IMR-90 (cell line): ENCODE measurements around the gene TNFRSF14. TPM values are rescaled to one million over a fixed set of nuclear protein-coding genes. Genes with fewer than 3 reads are reported as not detected.
A peak's percentile ranks its signal among the peaks of the same experiment; 100 is the strongest.

ENCODE experiments used
- ATAC-seq: fragments of 200-7000 bp; cut with Tn5 transposase; 2 replicates; pipeline ENCODE4 v1.9.1; 2020; ENCODE audit warnings: low read depth, mild to moderate bottlenecking, moderate library complexity
- BruUV-seq: library from RNA; stranded (reverse); fragments of 400-500 nt; replicated peaks from 2 replicates; lab custom pipeline; 2021; lab: Mats Ljungman, UMichigan
- CTCF ChIA-PET: fragments of 300-600 bp; formaldehyde crosslinking; extraction: SDS; loops from one replicate; lab custom pipeline; 2021; ENCODE audit warnings: antibody characterized with exemption; lab: Yijun Ruan, JAX
- POLR2A ChIA-PET: fragments of 300-600 bp; sonication (Branson Sonifier 250); formaldehyde crosslinking; loops from one replicate; lab custom pipeline; 2022; ENCODE audit warnings: antibody characterized with exemption; ENCODE audit not compliant: unreplicated experiment; lab: Charles Lee
- DNase-seq: peaks from one replicate; pipeline ENCODE4 v3.0.0; 2013
- H2AFZ ChIP-seq: replicated peaks from 2 replicates; pipeline ENCODE3; 2013; ENCODE audit warnings: low read length, mild to moderate bottlenecking; ENCODE audit not compliant: poor library complexity
- H2AK5ac ChIP-seq: 2 replicates; pipeline ENCODE4 v1.6.1; 2013; ENCODE audit warnings: low read depth, low read length, inconsistent platforms
- H2AK9ac ChIP-seq: replicated peaks from 2 replicates; pipeline ENCODE3; 2013; ENCODE audit warnings: mild to moderate bottlenecking, low read depth, low read length, moderate library complexity; ENCODE audit not compliant: poor library complexity
- H2BK120ac ChIP-seq: 2 replicates; pipeline ENCODE4 v1.6.1; 2013; ENCODE audit warnings: low read depth, low read length, inconsistent platforms
- H2BK15ac ChIP-seq: 3 replicates; pipeline ENCODE4 v1.6.1; 2013; ENCODE audit warnings: low read depth, low read length, inconsistent platforms
- H2BK20ac ChIP-seq: 2 replicates; pipeline ENCODE4 v1.6.1; 2013; ENCODE audit warnings: low read depth, mild to moderate bottlenecking, inconsistent platforms, low read length, moderate library complexity
- H2BK5ac ChIP-seq: 2 replicates; pipeline ENCODE4 v1.6.1; 2013; ENCODE audit warnings: mild to moderate bottlenecking, low read depth, low read length, inconsistent platforms; ENCODE audit not compliant: poor library complexity, severe bottlenecking
- H3K14ac ChIP-seq: replicated peaks from 2 replicates; pipeline ENCODE4 v1.6.1; 2013; ENCODE audit warnings: low read depth, low read length, inconsistent platforms
- H3K18ac ChIP-seq: 2 replicates; pipeline ENCODE4 v1.6.1; 2013; ENCODE audit warnings: low read depth, low read length, control low read depth
- H3K23ac ChIP-seq: 2 replicates; pipeline ENCODE4 v1.6.1; 2013; ENCODE audit warnings: low read depth, low read length, inconsistent platforms
- H3K27ac ChIP-seq: 2 replicates; pipeline ENCODE4 v1.5.1; 2013; ENCODE audit warnings: mild to moderate bottlenecking, control low read depth, low read length; ENCODE audit not compliant: insufficient read depth
- H3K27me3 ChIP-seq: 2 replicates; pipeline ENCODE4 v1.6.1; 2013; ENCODE audit warnings: low read length; ENCODE audit not compliant: control insufficient read depth, insufficient read depth
- H3K36me3 ChIP-seq: 2 replicates; pipeline ENCODE4 v1.6.1; 2013; ENCODE audit warnings: low read length, mixed read lengths; ENCODE audit not compliant: control insufficient read depth, insufficient read depth
- H3K4ac ChIP-seq: 2 replicates; pipeline ENCODE4 v1.6.1; 2013; ENCODE audit warnings: low read depth, low read length, inconsistent platforms
- H3K4me1 ChIP-seq: 2 replicates; pipeline ENCODE4 v1.6.1; 2013; ENCODE audit warnings: low read length, mixed read lengths; ENCODE audit not compliant: control insufficient read depth, insufficient read depth
- H3K4me2 ChIP-seq: 2 replicates; pipeline ENCODE4 v1.6.1; 2013; ENCODE audit warnings: low read depth, mild to moderate bottlenecking, control low read depth, low read length, moderate library complexity
- H3K4me3 ChIP-seq: 2 replicates; pipeline ENCODE4 v1.5.1; 2013; ENCODE audit warnings: low read depth, mild to moderate bottlenecking, control low read depth, low read length, moderate library complexity; ENCODE audit not compliant: insufficient read depth
- H3K56ac ChIP-seq: 2 replicates; pipeline ENCODE4 v1.6.1; 2013; ENCODE audit warnings: low read length, inconsistent platforms; ENCODE audit not compliant: insufficient read depth; ENCODE audit errors: extremely low read depth
- H3K79me1 ChIP-seq, 2 experiments: 2 replicates each; pipeline ENCODE4 v1.6.1; 2013; ENCODE audit warnings: low read length in 2 of 2, inconsistent platforms in 1 of 2, low read depth in 1 of 2
- H3K9ac ChIP-seq: 2 replicates; pipeline ENCODE4 v1.6.1; 2013; ENCODE audit warnings: low read depth, low read length, control low read depth
- H3K9me1 ChIP-seq: 2 replicates; pipeline ENCODE4 v1.6.1; 2013; ENCODE audit warnings: low read length, inconsistent platforms; ENCODE audit not compliant: insufficient read depth
- H3K9me3 ChIP-seq: 2 replicates; pipeline ENCODE4 v1.6.1; 2013; ENCODE audit warnings: low read length; ENCODE audit not compliant: control insufficient read depth, insufficient read depth
- H4K20me1 ChIP-seq: 2 replicates; pipeline ENCODE4 v1.6.1; 2013; ENCODE audit warnings: low read length, inconsistent platforms; ENCODE audit not compliant: insufficient read depth
- H4K5ac ChIP-seq: 2 replicates; pipeline ENCODE4 v1.6.1; 2013; ENCODE audit warnings: mild to moderate bottlenecking, low read depth, low read length, control low read depth
- H4K8ac ChIP-seq, 2 experiments: 2 replicates each; pipeline ENCODE4 v1.6.1; 2013; ENCODE audit warnings: low read depth in 2 of 2, low read length in 2 of 2, control low read depth in 1 of 2, inconsistent platforms in 1 of 2
- H4K91ac ChIP-seq: 2 replicates; pipeline ENCODE4 v1.6.1; 2013; ENCODE audit warnings: low read depth, low read length, inconsistent platforms; ENCODE audit not compliant: insufficient read depth
- CEBPB ChIP-seq: IDR thresholded peaks from 2 replicates; pipeline ENCODE4 v1.6.1; 2012; ENCODE audit warnings: low read depth, low read length, improper control_type of control experiment
- CHD1 ChIP-seq: IDR thresholded peaks from 2 replicates; pipeline ENCODE4 v1.6.1; 2012; ENCODE audit warnings: low read depth, low read length, improper control_type of control experiment
- MAFK ChIP-seq: IDR thresholded peaks from 2 replicates; pipeline ENCODE4 v1.6.1; 2012; ENCODE audit warnings: low read depth, low read length, improper control_type of control experiment
- RCOR1 ChIP-seq: IDR thresholded peaks from 2 replicates; pipeline ENCODE4 v1.6.1; 2012; ENCODE audit warnings: mild to moderate bottlenecking, low read length, improper control_type of control experiment; ENCODE audit not compliant: insufficient replicate concordance
- WGBS, 2 experiments: methylation state at CpG; one replicate each; pipeline versions ENCODE4 v1.1.5 to v1.1.7; 2013; ENCODE audit warnings: missing lambda C conversion rate in 2 of 2; ENCODE audit not compliant: insufficient read length in 1 of 2; ENCODE audit errors: extremely low coverage in 2 of 2; 5-methylcytosine and 5-hydroxymethylcytosine counted together
- dilution Hi-C: fragments of 300-500 bp; cut with HindIII; formaldehyde crosslinking; loops from one replicate; pipeline ENCODE4 v1.14.3; 2018; ENCODE audit warnings: low sequenced_read_pairs; ENCODE audit not compliant: unreplicated experiment
- in situ Hi-C: fragments of 300-500 bp; cut with MboI; formaldehyde crosslinking; loops from 3 replicates; pipeline ENCODE4 v1.14.3; 2019; ENCODE audit warnings: low sequenced_read_pairs, inconsistent platforms, mixed read lengths
- intact Hi-C: fragments of 100-400 bp; cut with micrococcal nuclease; formaldehyde crosslinking; loops from 2 replicates; pipeline ENCODE4 v1.10.0; 2022
- polyA plus RNA-seq, 3 experiments: library from polyadenylated mRNA; depleted of rRNA; stranded (reverse); fragments of >200 nt; gene quantifications; 2 replicates each; pipeline ENCODE4 v1.2.3, GENCODE V29; 2012; ENCODE audit warnings: low replicate concordance in 1 of 3
- total RNA-seq: library from RNA; depleted of rRNA; stranded (reverse); fragments of >200 nt; gene quantifications from 2 replicates; pipeline ENCODE4 v1.2.3, GENCODE V29; 2012

Gene TNFRSF14
- total and polyA plus RNA-seq, 2 of the 4 experiments (the other 2 are of a cell fraction), result 1.3 to 4.2 TPM

DNA sequence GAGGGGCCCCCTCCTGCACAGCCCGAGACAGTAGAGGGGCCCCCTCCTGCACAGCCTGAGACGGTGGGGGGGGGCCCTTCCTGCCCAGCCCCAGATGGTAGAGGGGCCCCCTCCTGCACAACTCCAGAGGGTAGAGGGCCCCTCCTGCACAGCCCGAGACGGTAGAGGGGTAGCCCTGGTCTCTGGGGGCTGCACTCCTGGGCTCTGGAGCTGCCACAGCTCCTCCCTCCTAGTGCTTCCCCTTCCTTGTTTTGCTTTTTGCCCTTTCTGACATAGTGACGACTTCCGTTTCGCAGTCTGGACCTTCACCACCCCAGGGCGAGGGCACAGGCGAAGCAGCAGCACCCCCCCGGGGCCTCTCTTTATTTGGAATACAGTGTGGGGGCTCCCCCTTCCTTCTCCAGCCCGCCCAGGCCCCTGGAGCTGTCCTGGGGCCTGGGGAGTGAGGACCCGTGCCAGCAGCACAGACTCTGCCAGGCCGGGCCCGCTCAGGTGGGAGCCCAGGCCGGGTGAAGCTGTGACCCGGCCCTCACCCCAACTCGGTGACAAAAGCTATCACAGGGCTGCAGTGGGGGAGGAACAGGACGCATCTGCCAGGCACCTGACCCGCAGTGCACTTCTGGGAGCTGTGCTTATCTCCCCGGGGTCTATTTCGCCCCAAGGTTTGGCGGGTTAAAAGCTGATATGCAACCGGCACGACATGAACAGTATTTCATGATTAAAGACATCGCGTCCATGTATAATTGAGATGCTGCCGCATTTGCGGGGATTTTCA, 29.3 kb downstream of the TNFRSF14 start:
- Histone ChIP-seq H3K23ac (peak overlapping the region; percentile 59; the same call in 1 of the 2 replicates), H3K36me3 (peaks cover 2% of the 10 kb centered on the region; the same call in 1 of the 2 replicates), H3K4ac (peak overlapping the region; percentile 94), H4K5ac (peak overlapping the region; percentile 40), H3K27ac (peak overlapping the region; percentile 78), H3K9ac (peak overlapping the region; percentile 88), H4K91ac (peak overlapping the region; percentile 48; the same call in 1 of the 2 replicates), H2AK5ac (peak overlapping the region; percentile 61), H2BK120ac (no peak overlapping the region), H3K27me3 (no peaks in the 10 kb centered on the region; the same call in 1 of the 2 replicates), H3K14ac (peak overlapping the region; percentile 92), H3K56ac (peak overlapping the region; percentile 61), H3K4me3 (peak overlapping the region; percentile 65), H3K9me3 (no peaks in the 10 kb centered on the region), H3K9me1 (peaks cover 5% of the 10 kb centered on the region), H3K79me1 (peaks cover 0 to 26% of the 10 kb centered on the region in 2 experiments; a peak in 2 of 4 replicates), H3K4me1 (peaks cover 14% of the 10 kb centered on the region), H2BK15ac (no peak overlapping the region), H3K18ac (peak overlapping the region; percentile 4; the same call in 1 of the 2 replicates), H2AFZ (peak overlapping the region; percentile 89), H2BK5ac (peak overlapping the region; percentile 53), H4K20me1 (no peaks in the 10 kb centered on the region; the same call in 1 of the 2 replicates), H2AK9ac (peak overlapping the region; percentile 97), H4K8ac (peak overlapping the region; percentile 83 to 97), H2BK20ac (no peak overlapping the region), H3K4me2 (peak overlapping the region; percentile 87)
- ATAC-seq (no peak), DNase-seq (peak; percentile 24)
- intact Hi-C loops, result loop anchor here (2.0 kb wide), 2 partner anchors 57 to 727 kb away; no protein-coding TSS in a partner anchor
- in situ Hi-C loops, result no loop called here
- 0% methylated on average over 5 of the region's 28 CpGs; no CpG with 5 or more reads in 1 of the 2 experiments for WGBS, 2 experiments
- BruUV-seq, result no TSS peak
- dilution Hi-C loops, result no loop called here
- ChIA-PET POLR2A (interaction anchor here (0.5 kb wide), 1 partner anchor 1231 kb away, joined by 3 read pairs; no protein-coding TSS in a partner anchor), CTCF (interaction anchor here (1.1 kb wide), 1 partner anchor 24 kb away, joined by 4 read pairs; no protein-coding TSS in a partner anchor)
- TF ChIP-seq RCOR1, result no peak
- no peak for TF ChIP-seq CEBPB
- TF ChIP-seq CHD1, result no peak
- TF ChIP-seq MAFK, result no peak
